GM12872 (cell line): ENCODE data around the gene CDKN2C.

ENCODE experiments used
- CTCF ChIP-seq: IDR thresholded peaks from 3 replicates; pipeline ENCODE4 v1.5.1; 2011; ENCODE audit warnings: low read depth, mild to moderate bottlenecking, low read length, moderate library complexity; ENCODE audit not compliant: insufficient read depth

Gene CDKN2C

GRCh38 chr1:50968821-50969610, 1.0 kb upstream of the CDKN2C start:
- no peak for TF ChIP-seq CTCF

DNA sequence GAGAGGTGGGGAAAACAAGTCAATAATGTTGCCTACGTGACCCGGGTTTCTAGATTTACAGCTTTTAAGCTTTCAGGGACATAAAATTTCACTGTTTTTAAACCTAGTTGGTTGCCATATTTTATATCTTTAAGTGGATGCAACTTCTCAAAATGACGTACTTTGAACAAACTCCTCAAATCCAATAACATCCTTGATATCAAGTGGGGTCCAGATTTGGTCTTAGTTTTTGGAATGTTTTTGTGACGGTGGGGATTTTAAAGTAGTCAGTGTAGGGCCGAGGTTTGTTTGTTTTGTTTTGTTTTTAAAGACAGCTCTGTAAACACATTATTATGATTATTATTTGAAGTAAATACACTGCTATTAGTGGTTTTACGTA, 453 bp downstream of the CDKN2C start:
- no peak for TF ChIP-seq CTCF

- no peak for TF ChIP-seq CTCF
Measured at GRCh38 chr1:50970931-50971582, 1.0 kb downstream of the CDKN2C start.

- TF ChIP-seq CTCF, result no peak
Measured at GRCh38 chr1:50971748-50972305, 1.8 kb downstream of the CDKN2C start.

DNA sequence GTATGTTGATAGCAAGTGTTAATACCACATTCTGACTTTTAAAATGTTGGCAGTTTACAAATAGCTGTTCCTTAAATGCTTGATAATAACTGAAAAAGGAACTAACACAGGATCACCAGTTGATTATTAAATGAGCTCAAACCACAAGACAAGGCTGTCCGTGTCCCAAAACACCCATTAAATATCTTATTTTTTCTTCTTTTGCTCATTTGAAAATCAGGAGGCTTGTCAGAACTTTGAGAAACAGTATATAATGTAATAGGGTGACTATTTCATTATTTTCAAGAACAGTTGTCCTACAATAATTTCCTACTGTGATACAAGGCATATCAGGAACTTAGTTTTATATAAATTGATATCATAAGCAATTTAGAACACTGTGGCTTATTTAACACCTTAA, 2.7 kb downstream of the CDKN2C start:
- no peak for TF ChIP-seq CTCF

- no peak for TF ChIP-seq CTCF
Measured at GRCh38 chr1:50973255-50973654, 3.2 kb downstream of the CDKN2C start.

GRCh38 chr1:50973875-50974617, 4.0 kb downstream of the CDKN2C start:
- no peak for TF ChIP-seq CTCF
